ENCODE data around the gene GPS2.

- no peak for TF ChIP-seq CTCF (IDR thresholded peaks at IDR 0.05)
- TF ChIP-seq POLR2A (IDR thresholded peaks at IDR 0.05), result no peak
These were observed 39.2 kb upstream of the GPS2 start for GRCh38 chr17:7354262-7354843.

All from uterus (tissue), 2 donors.